ENCODE results near the gene FBN3. TPM values are rescaled to one million over a fixed set of nuclear protein-coding genes. Genes with fewer than 3 reads are reported as not detected.

Gene FBN3
- total RNA-seq, 1 donor from 2014 or later, result not detected

- Histone ChIP-seq H3K9me3 (replicated peaks) (no peaks in the 10 kb centered on the region), H3K4me1 (no peaks in the 10 kb centered on the region), H3K4me3 (no peak overlapping the region), H3K27ac (replicated peaks) (no peak overlapping the region), H3K36me3 (no peaks in the 10 kb centered on the region), H3K27me3 (ENCODE audit: low read depth) (peaks cover 61% of the 10 kb centered on the region)
- intact Hi-C loops (cut with micrococcal nuclease), result no loop called here
- no peak for TF ChIP-seq CTCF (IDR thresholded peaks at IDR 0.05; ENCODE audit: borderline replicate concordance)
- no peak for DNase-seq
Measured at GRCh38 chr19:8131517-8131916, 17.9 kb downstream of the FBN3 start.

- peaks cover 72% of the 10 kb centered on the region for H3K27me3 ChIP-seq (ENCODE audit: low read depth)
Measured at GRCh38 chr19:8129061-8129618, 20.3 kb downstream of the FBN3 start.

GRCh38 chr19:8128551-8128950, 20.8 kb downstream of the FBN3 start:
- Histone ChIP-seq H3K27me3 (ENCODE audit: low read depth) (peaks cover 74% of the 10 kb centered on the region), H3K4me3 (no peak overlapping the region), H3K36me3 (no peaks in the 10 kb centered on the region), H3K27ac (replicated peaks) (no peak overlapping the region), H3K4me1 (no peaks in the 10 kb centered on the region), H3K9me3 (replicated peaks) (no peaks in the 10 kb centered on the region)
- intact Hi-C loops (cut with micrococcal nuclease), result no loop called here
- no peak for DNase-seq
- no peak for TF ChIP-seq CTCF (IDR thresholded peaks at IDR 0.05; ENCODE audit: borderline replicate concordance)

More at GRCh38 chr19:8129061-8129618, 20.3 kb downstream of the FBN3 start:
- H3K36me3 ChIP-seq, result no peaks in the 10 kb centered on the region
- no peak for DNase-seq
- no peak for TF ChIP-seq CTCF (IDR thresholded peaks at IDR 0.05; ENCODE audit: borderline replicate concordance)
- intact Hi-C loops (cut with micrococcal nuclease), result no loop called here
- no peaks in the 10 kb centered on the region for H3K4me1 ChIP-seq
- H3K27ac ChIP-seq (replicated peaks), result no peak overlapping the region
- no peaks in the 10 kb centered on the region for H3K9me3 ChIP-seq (replicated peaks)
- no peak overlapping the region for H3K4me3 ChIP-seq

- no peak overlapping the region for H3K4me3 ChIP-seq
- DNase-seq, result no peak
- peaks cover 62% of the 10 kb centered on the region for H3K27me3 ChIP-seq (ENCODE audit: low read depth)
- TF ChIP-seq CTCF (IDR thresholded peaks at IDR 0.05; ENCODE audit: borderline replicate concordance), result no peak
- H3K36me3 ChIP-seq, result no peaks in the 10 kb centered on the region
- H3K27ac ChIP-seq (replicated peaks), result no peak overlapping the region
- no peaks in the 10 kb centered on the region for H3K9me3 ChIP-seq (replicated peaks)
- intact Hi-C loops (cut with micrococcal nuclease), result no loop called here
- H3K4me1 ChIP-seq, result no peaks in the 10 kb centered on the region
Measured at GRCh38 chr19:8127311-8127710, 22.1 kb downstream of the FBN3 start.

- DNase-seq, result no peak
- Histone ChIP-seq H3K9me3 (replicated peaks) (no peaks in the 10 kb centered on the region), H3K4me1 (no peaks in the 10 kb centered on the region), H3K4me3 (no peak overlapping the region), H3K27ac (replicated peaks) (no peak overlapping the region), H3K36me3 (no peaks in the 10 kb centered on the region), H3K27me3 (ENCODE audit: low read depth) (peaks cover 56% of the 10 kb centered on the region)
- TF ChIP-seq CTCF (IDR thresholded peaks at IDR 0.05; ENCODE audit: borderline replicate concordance), result no peak
- intact Hi-C loops (cut with micrococcal nuclease), result no loop called here
Measured at GRCh38 chr19:8126511-8126910, 22.9 kb downstream of the FBN3 start.

All from left ventricle myocardium inferior (tissue), 1 donor.